HepG2 (cell line): ENCODE data around the gene INO80B. TPM values are rescaled to one million over a fixed set of nuclear protein-coding genes. Genes with fewer than 3 reads are reported as not detected.

ENCODE experiments used
- AKAP8 ChIP-seq: sonication (generic); formaldehyde crosslinking; IDR thresholded peaks from 2 replicates; pipeline ENCODE4 v1.5.1; 2020; ENCODE audit warnings: mild to moderate bottlenecking, missing genetic modification reagents
- BHLHE40 ChIP-seq: IDR thresholded peaks from 2 replicates; pipeline ENCODE4 v1.6.1; 2011; ENCODE audit warnings: low read length, improper control_type of control experiment
- CC2D1A ChIP-seq: sonication (generic); formaldehyde crosslinking; IDR thresholded peaks from 2 replicates; pipeline ENCODE4 v1.8.1; 2023; ENCODE audit warnings: mild to moderate bottlenecking, missing genetic modification reagents
- FOXA1 ChIP-seq, 2 experiments: fragments of 450-650 bp in 1 of 2; sonication (generic) in 1 of 2; formaldehyde crosslinking in 1 of 2; IDR thresholded peaks; 2 replicates each; pipeline versions ENCODE4 v1.4.0 to v1.6.1; 2016 to 2020; ENCODE audit warnings: missing genetic modification reagents in 1 of 2
- GFI1 ChIP-seq: sonication (generic); formaldehyde crosslinking; IDR thresholded peaks from 2 replicates; pipeline ENCODE4 v1.5.0; 2020; ENCODE audit warnings: missing genetic modification reagents, mild to moderate bottlenecking, borderline replicate concordance
- GMEB2 ChIP-seq: IDR thresholded peaks from 2 replicates; pipeline ENCODE4 v1.6.1; 2016; ENCODE audit warnings: missing biosample characterization, missing genetic modification reagents, low read depth
- HMGXB4 ChIP-seq, 2 experiments: sonication (generic) in 1 of 2; formaldehyde crosslinking in 1 of 2; IDR thresholded peaks; 2 replicates each; pipeline versions ENCODE4 v1.4.0 to v1.6.1; 2018 to 2020; ENCODE audit warnings: missing genetic modification reagents in 2 of 2, borderline replicate concordance in 1 of 2, low read depth in 1 of 2, mild to moderate bottlenecking in 1 of 2, missing biosample characterization in 1 of 2
- KAT8 ChIP-seq: IDR thresholded peaks from 2 replicates; pipeline ENCODE4 v1.6.1; 2016; ENCODE audit warnings: missing genetic modification reagents, missing compliant biosample characterization
- MATR3 ChIP-seq: sonication (generic); formaldehyde crosslinking; IDR thresholded peaks from 2 replicates; pipeline ENCODE4 v1.4.0; 2020; ENCODE audit warnings: missing genetic modification reagents
- MEF2D ChIP-seq: sonication (generic); formaldehyde crosslinking; IDR thresholded peaks from 2 replicates; pipeline ENCODE4 v1.5.1; 2020; ENCODE audit warnings: mild to moderate bottlenecking, missing genetic modification reagents
- MEIS1 ChIP-seq: sonication (generic); formaldehyde crosslinking; IDR thresholded peaks from 2 replicates; pipeline ENCODE4 v1.9.0; 2021; ENCODE audit warnings: mild to moderate bottlenecking, missing genetic modification reagents, moderate library complexity, borderline replicate concordance
- NRL ChIP-seq: sonication (generic); formaldehyde crosslinking; IDR thresholded peaks from 2 replicates; pipeline ENCODE4 v1.5.0; 2020; ENCODE audit warnings: missing genetic modification reagents, mild to moderate bottlenecking, moderate library complexity, borderline replicate concordance
- SNAPC4 ChIP-seq: sonication (generic); formaldehyde crosslinking; IDR thresholded peaks from 2 replicates; pipeline ENCODE4 v1.4.0; 2020; ENCODE audit warnings: mild to moderate bottlenecking, missing genetic modification reagents
- SP4 ChIP-seq: sonication (generic); formaldehyde crosslinking; IDR thresholded peaks from 2 replicates; pipeline ENCODE4 v1.8.1; 2023; ENCODE audit warnings: mild to moderate bottlenecking, missing genetic modification reagents
- U2AF1 ChIP-seq: fragments of 200-400 bp; formaldehyde crosslinking; optimal IDR thresholded peaks from 2 replicates; pipeline ENCODE3; 2017; ENCODE audit warnings: mild to moderate bottlenecking, low read depth, low read length
- ZFP1 ChIP-seq: IDR thresholded peaks from 2 replicates; pipeline ENCODE4 v1.6.1; 2016
- ZNF317 ChIP-seq: sonication (generic); formaldehyde crosslinking; IDR thresholded peaks from 2 replicates; pipeline ENCODE4 v1.5.0; 2020; ENCODE audit warnings: mild to moderate bottlenecking, missing genetic modification reagents
- ZNF432 ChIP-seq: sonication (generic); formaldehyde crosslinking; IDR thresholded peaks from 2 replicates; pipeline ENCODE4 v1.5.0; 2020; ENCODE audit warnings: missing genetic modification reagents, mild to moderate bottlenecking, borderline replicate concordance
- ZNF747 ChIP-seq: sonication (generic); formaldehyde crosslinking; IDR thresholded peaks from 2 replicates; pipeline ENCODE4 v1.8.1; 2023; ENCODE audit warnings: missing genetic modification reagents, mild to moderate bottlenecking, borderline replicate concordance
- polyA plus RNA-seq, 8 experiments: library from polyadenylated mRNA; depleted of rRNA in 3 of 8; stranded (reverse) in 7 of 8; unstranded in 1 of 8; fragments of >200 nt; fragmentation: Illumina TruSeq in 4 of 8; extraction: Trizol in 4 of 8; gene quantifications; 2 replicates each; pipeline versions ENCODE4 v1.2.1 to v1.2.3, GENCODE V29; 2011 to 2016; ENCODE audit warnings: low read depth in 4 of 8, missing spikeins in 1 of 8, mixed read lengths in 1 of 8; ENCODE audit not compliant: insufficient read depth in 1 of 8
- total RNA-seq, 5 experiments: library from RNA; depleted of rRNA; stranded (reverse); fragments of >200 nt; fragmentation: Illumina TruSeq; extraction: Trizol; gene quantifications; 2 replicates each; pipeline ENCODE4 v1.2.3, GENCODE V29; 2016; ENCODE audit warnings: low read depth in 1 of 5
- TF ChIP-seq, protein P1 (sequence below): sonication (generic); formaldehyde crosslinking; IDR thresholded peaks from 2 replicates; pipeline ENCODE4 v1.5.0; 2020; ENCODE audit warnings: missing genetic modification reagents

Gene INO80B
- total and polyA plus RNA-seq, 2 of the 13 experiments (the other 11 are each of a cell fraction or from before 2014, with no cell fraction given): 6.2 to 14.5 TPM

GRCh38 chr2:74488643-74489481, 34.0 kb downstream of the INO80B start (continued):
- TF ChIP-seq HMGXB4 (CRISPR knock-in tag; IDR thresholded peaks at IDR 0.05; ENCODE audit: borderline replicate concordance in 1 of 2, low read depth in 1 of 2): no peak
- TF ChIP-seq AKAP8 (CRISPR knock-in tag): peak; percentile 39; the same call in 1 of the 2 replicates
- TF ChIP-seq U2AF1: no peak
- no peak for TF ChIP-seq ZFP1
- no peak for TF ChIP-seq ZNF432 (CRISPR knock-in tag)
- TF ChIP-seq SP4 (CRISPR knock-in tag): no peak
- no peak for TF ChIP-seq CC2D1A (CRISPR knock-in tag)
- TF ChIP-seq, protein P1, sequence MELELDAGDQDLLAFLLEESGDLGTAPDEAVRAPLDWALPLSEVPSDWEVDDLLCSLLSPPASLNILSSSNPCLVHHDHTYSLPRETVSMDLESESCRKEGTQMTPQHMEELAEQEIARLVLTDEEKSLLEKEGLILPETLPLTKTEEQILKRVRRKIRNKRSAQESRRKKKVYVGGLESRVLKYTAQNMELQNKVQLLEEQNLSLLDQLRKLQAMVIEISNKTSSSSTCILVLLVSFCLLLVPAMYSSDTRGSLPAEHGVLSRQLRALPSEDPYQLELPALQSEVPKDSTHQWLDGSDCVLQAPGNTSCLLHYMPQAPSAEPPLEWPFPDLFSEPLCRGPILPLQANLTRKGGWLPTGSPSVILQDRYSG: no peak
- TF ChIP-seq MEIS1 (CRISPR knock-in tag): no peak
- TF ChIP-seq FOXA1 (IDR thresholded peaks at IDR 0.05): no peak
- TF ChIP-seq FOXA1 (CRISPR knock-in tag; IDR thresholded peaks at IDR 0.05): peak; percentile 42; the same call in 1 of the 2 replicates
- TF ChIP-seq GMEB2 (CRISPR knock-in tag): no peak
- TF ChIP-seq ZNF747: peak; percentile 56; the same call in 1 of the 2 replicates
- no peak for TF ChIP-seq SNAPC4 (CRISPR knock-in tag)
- TF ChIP-seq ZNF317 (CRISPR knock-in tag): no peak
- TF ChIP-seq KAT8 (CRISPR knock-in tag): no peak
- TF ChIP-seq GFI1 (CRISPR knock-in tag): peak; percentile 44; the same call in 1 of the 2 replicates
- TF ChIP-seq MATR3 (CRISPR knock-in tag): no peak
- TF ChIP-seq MEF2D: peak; percentile 44; the same call in 1 of the 2 replicates
- TF ChIP-seq NRL: no peak
- no peak for TF ChIP-seq BHLHE40
